ENCODE data around the gene MED12L.

Gene MED12L

DNA sequence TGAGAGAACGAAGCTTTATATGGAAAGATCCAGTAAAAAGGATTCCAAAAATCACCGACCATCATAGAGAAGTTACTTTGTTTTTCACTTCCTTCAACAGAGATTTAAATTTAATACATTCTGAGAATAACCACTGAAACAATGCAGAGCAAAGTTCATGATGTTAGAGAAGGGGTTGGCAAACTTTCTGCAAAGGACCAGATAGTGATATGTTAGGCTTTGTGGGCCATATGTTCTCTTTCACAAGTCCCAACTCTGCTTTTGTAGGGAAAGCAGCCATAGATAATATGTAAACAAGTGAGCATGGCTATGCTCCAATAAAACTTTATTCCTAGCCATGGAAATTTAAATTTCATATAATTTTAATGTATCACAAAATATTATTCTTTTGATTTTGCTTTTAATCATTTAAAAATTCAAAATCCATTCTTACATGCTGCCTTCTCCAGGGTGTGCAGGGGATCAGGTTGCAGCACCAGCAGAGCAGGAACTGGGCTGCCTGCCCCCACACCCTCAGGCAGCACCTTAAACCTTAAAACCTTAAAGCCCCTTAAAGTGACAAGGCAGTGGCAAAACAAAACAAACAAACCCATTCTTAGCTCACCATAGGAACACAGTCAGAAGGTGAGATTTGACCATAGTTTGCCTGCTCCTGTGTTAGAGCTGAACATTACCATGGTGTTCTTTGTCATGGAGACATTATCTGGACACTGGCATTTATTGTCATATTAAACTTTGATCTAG is 392.3 kb downstream of the MED12L start:
- TF ChIP-seq CTCF (conservative IDR thresholded peaks at IDR 0.05; ENCODE audit: low read depth, low read length): no peak
- H3K4me3 ChIP-seq (IDR thresholded peaks at IDR 0.05; ENCODE audit: insufficient read depth, low read depth, low read length): no peak overlapping the region
- H4K20me1 ChIP-seq (ENCODE audit: insufficient read depth): no peaks in the 10 kb centered on the region
- no peaks in the 10 kb centered on the region for H3K79me2 ChIP-seq (ENCODE audit: insufficient read depth, low read depth)
- no peaks in the 10 kb centered on the region for H3K4me1 ChIP-seq (ENCODE audit: low read depth, poor library complexity, severe bottlenecking)
- H3K4me2 ChIP-seq: no peak overlapping the region
- H3K27me3 ChIP-seq (ENCODE audit: insufficient read depth, low read depth): no peaks in the 10 kb centered on the region
- no peak overlapping the region for H3K27ac ChIP-seq
- H2AFZ ChIP-seq (ENCODE audit: low read depth): no peak overlapping the region
- H3K9ac ChIP-seq: no peak overlapping the region
- no peaks in the 10 kb centered on the region for H3K36me3 ChIP-seq (ENCODE audit: insufficient read depth)

DNA sequence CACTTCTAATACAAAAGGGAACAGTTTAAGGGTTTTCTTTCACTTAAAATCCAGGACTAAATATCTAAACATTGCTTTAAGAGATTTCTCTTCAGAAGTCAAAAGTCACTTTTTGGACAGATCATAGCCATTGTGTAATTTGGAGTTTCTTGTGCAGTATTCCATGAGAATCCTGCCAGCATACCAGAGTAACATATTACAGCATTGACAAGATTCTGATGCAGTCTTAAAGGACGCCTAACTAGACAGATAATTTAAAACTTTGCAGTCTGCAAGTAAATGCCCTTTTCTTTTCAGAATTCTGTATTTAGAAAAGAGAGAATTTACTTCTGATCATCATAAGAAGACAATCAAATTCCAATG is 392.9 kb downstream of the MED12L start:
- H3K9ac ChIP-seq: no peak overlapping the region
- H3K27me3 ChIP-seq (ENCODE audit: insufficient read depth, low read depth): no peaks in the 10 kb centered on the region
- H3K36me3 ChIP-seq (ENCODE audit: insufficient read depth): no peaks in the 10 kb centered on the region
- no peaks in the 10 kb centered on the region for H3K4me1 ChIP-seq (ENCODE audit: low read depth, poor library complexity, severe bottlenecking)
- H3K4me2 ChIP-seq: no peak overlapping the region
- no peaks in the 10 kb centered on the region for H3K79me2 ChIP-seq (ENCODE audit: insufficient read depth, low read depth)
- H2AFZ ChIP-seq (ENCODE audit: low read depth): no peak overlapping the region
- no peak for TF ChIP-seq CTCF (conservative IDR thresholded peaks at IDR 0.05; ENCODE audit: low read depth, low read length)
- no peak overlapping the region for H3K27ac ChIP-seq
- H3K4me3 ChIP-seq (IDR thresholded peaks at IDR 0.05; ENCODE audit: insufficient read depth, low read depth, low read length): no peak overlapping the region
- H4K20me1 ChIP-seq (ENCODE audit: insufficient read depth): no peaks in the 10 kb centered on the region

DNA sequence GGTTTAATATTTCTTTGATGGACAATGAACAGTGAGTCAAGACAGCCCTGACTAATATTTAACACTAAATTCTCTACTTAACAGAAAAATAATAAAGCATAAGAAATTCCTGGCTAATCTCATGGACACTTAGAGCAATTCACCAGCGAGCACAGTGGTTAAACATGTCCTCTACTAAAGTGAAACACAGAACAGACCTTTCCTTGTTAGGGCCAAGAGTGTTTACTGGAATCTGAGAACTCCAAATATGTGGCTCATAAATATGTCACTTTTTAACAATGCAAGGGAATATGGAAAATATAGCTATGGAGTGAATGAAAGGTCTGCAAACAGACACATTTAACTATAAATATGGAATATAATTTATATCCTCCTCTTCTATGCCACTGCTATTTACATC is 394.0 kb downstream of the MED12L start:
- no peak for TF ChIP-seq CTCF (conservative IDR thresholded peaks at IDR 0.05; ENCODE audit: low read depth, low read length)
- H3K36me3 ChIP-seq (ENCODE audit: insufficient read depth): no peaks in the 10 kb centered on the region
- no peaks in the 10 kb centered on the region for H3K79me2 ChIP-seq (ENCODE audit: insufficient read depth, low read depth)
- no peak overlapping the region for H2AFZ ChIP-seq (ENCODE audit: low read depth)
- H3K4me2 ChIP-seq: no peak overlapping the region
- no peak overlapping the region for H3K4me3 ChIP-seq (IDR thresholded peaks at IDR 0.05; ENCODE audit: insufficient read depth, low read depth, low read length)
- no peaks in the 10 kb centered on the region for H4K20me1 ChIP-seq (ENCODE audit: insufficient read depth)
- no peaks in the 10 kb centered on the region for H3K27me3 ChIP-seq (ENCODE audit: insufficient read depth, low read depth)
- no peaks in the 10 kb centered on the region for H3K4me1 ChIP-seq (ENCODE audit: low read depth, poor library complexity, severe bottlenecking)
- no peak overlapping the region for H3K27ac ChIP-seq
- no peak overlapping the region for H3K9ac ChIP-seq

GRCh38 chr3:151480492-151480891 is 395.0 kb downstream of the MED12L start:
- no peak overlapping the region for H3K4me2 ChIP-seq
- no peaks in the 10 kb centered on the region for H3K79me2 ChIP-seq (ENCODE audit: insufficient read depth, low read depth)
- no peaks in the 10 kb centered on the region for H3K27me3 ChIP-seq (ENCODE audit: insufficient read depth, low read depth)
- H3K36me3 ChIP-seq (ENCODE audit: insufficient read depth): no peaks in the 10 kb centered on the region
- no peak overlapping the region for H3K4me3 ChIP-seq (IDR thresholded peaks at IDR 0.05; ENCODE audit: insufficient read depth, low read depth, low read length)
- no peak overlapping the region for H2AFZ ChIP-seq (ENCODE audit: low read depth)
- no peak for TF ChIP-seq CTCF (conservative IDR thresholded peaks at IDR 0.05; ENCODE audit: low read depth, low read length)
- H4K20me1 ChIP-seq (ENCODE audit: insufficient read depth): no peaks in the 10 kb centered on the region
- no peaks in the 10 kb centered on the region for H3K4me1 ChIP-seq (ENCODE audit: low read depth, poor library complexity, severe bottlenecking)
- no peak overlapping the region for H3K27ac ChIP-seq
- H3K9ac ChIP-seq: no peak overlapping the region
